ENCODE results near the gene SLC15A1. TPM values are rescaled to one million over a fixed set of nuclear protein-coding genes. Genes with fewer than 3 reads are reported as not detected.

SLC15A1 gene
- polyA plus RNA-seq, 1 donor from 2014 or later, result not detected

DNA sequence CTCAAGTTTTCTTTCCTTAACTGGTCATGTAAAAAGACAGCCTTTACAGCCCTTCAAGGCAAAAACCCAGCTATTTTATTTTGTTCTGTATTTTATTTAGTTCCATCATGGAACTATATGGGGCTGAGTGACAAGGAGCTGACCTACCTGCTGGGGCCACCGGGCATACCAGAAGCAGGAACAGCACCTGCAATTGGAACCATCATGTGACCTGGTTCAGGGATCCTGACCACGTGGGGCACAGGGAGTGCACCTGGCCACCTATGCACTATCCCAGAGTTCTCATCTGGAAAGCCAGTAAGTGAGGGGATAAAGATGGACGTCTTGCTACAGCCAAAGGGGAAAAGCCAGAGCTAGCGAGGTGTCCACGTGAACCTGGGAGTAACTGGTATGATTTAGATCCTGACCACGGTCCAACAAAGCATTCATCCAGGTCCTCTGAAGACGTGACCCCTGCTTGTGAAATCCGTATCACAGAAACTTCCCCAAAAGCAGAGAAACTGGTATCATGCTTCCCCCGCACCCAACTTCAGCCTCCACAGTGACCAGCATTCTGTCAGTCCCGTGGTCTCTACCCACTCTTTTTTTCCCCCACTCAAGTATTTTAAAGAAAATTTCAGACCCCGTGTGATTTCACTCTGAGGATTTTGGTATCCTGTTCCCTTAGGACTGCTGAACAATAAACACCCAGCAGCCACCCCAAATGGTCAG, 40.5 kb upstream of the SLC15A1 start:
- H3K27ac ChIP-seq (ENCODE audit: low read length), result no peak overlapping the region
- H3K4me2 ChIP-seq (ENCODE audit: low read length), result no peak overlapping the region
- no peaks in the 10 kb centered on the region for H3F3A ChIP-seq (ENCODE audit: insufficient read depth, low read length, poor library complexity, severe bottlenecking)
- no peaks in the 10 kb centered on the region for H3K9me2 ChIP-seq (ENCODE audit: insufficient read depth, low read length)
- no peaks in the 10 kb centered on the region for H3K9me3 ChIP-seq (ENCODE audit: low read length)
- no peaks in the 10 kb centered on the region for H3K27me3 ChIP-seq (ENCODE audit: insufficient read depth, low read depth, low read length)
- no peak overlapping the region for H3K4me3 ChIP-seq (ENCODE audit: low read length)
- TF ChIP-seq, protein P1, sequence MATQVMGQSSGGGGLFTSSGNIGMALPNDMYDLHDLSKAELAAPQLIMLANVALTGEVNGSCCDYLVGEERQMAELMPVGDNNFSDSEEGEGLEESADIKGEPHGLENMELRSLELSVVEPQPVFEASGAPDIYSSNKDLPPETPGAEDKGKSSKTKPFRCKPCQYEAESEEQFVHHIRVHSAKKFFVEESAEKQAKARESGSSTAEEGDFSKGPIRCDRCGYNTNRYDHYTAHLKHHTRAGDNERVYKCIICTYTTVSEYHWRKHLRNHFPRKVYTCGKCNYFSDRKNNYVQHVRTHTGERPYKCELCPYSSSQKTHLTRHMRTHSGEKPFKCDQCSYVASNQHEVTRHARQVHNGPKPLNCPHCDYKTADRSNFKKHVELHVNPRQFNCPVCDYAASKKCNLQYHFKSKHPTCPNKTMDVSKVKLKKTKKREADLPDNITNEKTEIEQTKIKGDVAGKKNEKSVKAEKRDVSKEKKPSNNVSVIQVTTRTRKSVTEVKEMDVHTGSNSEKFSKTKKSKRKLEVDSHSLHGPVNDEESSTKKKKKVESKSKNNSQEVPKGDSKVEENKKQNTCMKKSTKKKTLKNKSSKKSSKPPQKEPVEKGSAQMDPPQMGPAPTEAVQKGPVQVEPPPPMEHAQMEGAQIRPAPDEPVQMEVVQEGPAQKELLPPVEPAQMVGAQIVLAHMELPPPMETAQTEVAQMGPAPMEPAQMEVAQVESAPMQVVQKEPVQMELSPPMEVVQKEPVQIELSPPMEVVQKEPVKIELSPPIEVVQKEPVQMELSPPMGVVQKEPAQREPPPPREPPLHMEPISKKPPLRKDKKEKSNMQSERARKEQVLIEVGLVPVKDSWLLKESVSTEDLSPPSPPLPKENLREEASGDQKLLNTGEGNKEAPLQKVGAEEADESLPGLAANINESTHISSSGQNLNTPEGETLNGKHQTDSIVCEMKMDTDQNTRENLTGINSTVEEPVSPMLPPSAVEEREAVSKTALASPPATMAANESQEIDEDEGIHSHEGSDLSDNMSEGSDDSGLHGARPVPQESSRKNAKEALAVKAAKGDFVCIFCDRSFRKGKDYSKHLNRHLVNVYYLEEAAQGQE (IDR thresholded peaks at IDR 0.05; ENCODE audit: borderline replicate concordance), result no peak
- TF ChIP-seq TAF1 (IDR thresholded peaks at IDR 0.05; ENCODE audit: low read depth), result no peak
- TF ChIP-seq SMC3 (conservative IDR thresholded peaks at IDR 0.05; ENCODE audit: poor library complexity), result no peak
- no peak for TF ChIP-seq EZH2 (IDR thresholded peaks at IDR 0.05; ENCODE audit: borderline replicate concordance, insufficient read depth, low read length, poor library complexity, severe bottlenecking)
- TF ChIP-seq EP300 (conservative IDR thresholded peaks at IDR 0.05; ENCODE audit: poor library complexity, severe bottlenecking), result no peak
- TF ChIP-seq, protein P2, sequence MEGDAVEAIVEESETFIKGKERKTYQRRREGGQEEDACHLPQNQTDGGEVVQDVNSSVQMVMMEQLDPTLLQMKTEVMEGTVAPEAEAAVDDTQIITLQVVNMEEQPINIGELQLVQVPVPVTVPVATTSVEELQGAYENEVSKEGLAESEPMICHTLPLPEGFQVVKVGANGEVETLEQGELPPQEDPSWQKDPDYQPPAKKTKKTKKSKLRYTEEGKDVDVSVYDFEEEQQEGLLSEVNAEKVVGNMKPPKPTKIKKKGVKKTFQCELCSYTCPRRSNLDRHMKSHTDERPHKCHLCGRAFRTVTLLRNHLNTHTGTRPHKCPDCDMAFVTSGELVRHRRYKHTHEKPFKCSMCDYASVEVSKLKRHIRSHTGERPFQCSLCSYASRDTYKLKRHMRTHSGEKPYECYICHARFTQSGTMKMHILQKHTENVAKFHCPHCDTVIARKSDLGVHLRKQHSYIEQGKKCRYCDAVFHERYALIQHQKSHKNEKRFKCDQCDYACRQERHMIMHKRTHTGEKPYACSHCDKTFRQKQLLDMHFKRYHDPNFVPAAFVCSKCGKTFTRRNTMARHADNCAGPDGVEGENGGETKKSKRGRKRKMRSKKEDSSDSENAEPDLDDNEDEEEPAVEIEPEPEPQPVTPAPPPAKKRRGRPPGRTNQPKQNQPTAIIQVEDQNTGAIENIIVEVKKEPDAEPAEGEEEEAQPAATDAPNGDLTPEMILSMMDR (IDR thresholded peaks at IDR 0.05; ENCODE audit: poor library complexity, severe bottlenecking), result no peak
- TF ChIP-seq POLR2AphosphoS5 (IDR thresholded peaks at IDR 0.05), result no peak
- TF ChIP-seq MXI1 (conservative IDR thresholded peaks at IDR 0.05; ENCODE audit: poor library complexity, severe bottlenecking), result no peak
- no peak for TF ChIP-seq RAD21 (conservative IDR thresholded peaks at IDR 0.05)
- no peak overlapping the region for H2AFZ ChIP-seq (ENCODE audit: low read depth, low read length)
- H3K79me2 ChIP-seq (replicated peaks; ENCODE audit: insufficient read depth, low read length), result no peaks in the 10 kb centered on the region
- no peak overlapping the region for H3K9ac ChIP-seq (ENCODE audit: low read length)
- no peaks in the 10 kb centered on the region for H4K20me1 ChIP-seq (ENCODE audit: insufficient read depth)
- no peaks in the 10 kb centered on the region for H3K36me3 ChIP-seq (ENCODE audit: insufficient read depth, low read length)

DNA sequence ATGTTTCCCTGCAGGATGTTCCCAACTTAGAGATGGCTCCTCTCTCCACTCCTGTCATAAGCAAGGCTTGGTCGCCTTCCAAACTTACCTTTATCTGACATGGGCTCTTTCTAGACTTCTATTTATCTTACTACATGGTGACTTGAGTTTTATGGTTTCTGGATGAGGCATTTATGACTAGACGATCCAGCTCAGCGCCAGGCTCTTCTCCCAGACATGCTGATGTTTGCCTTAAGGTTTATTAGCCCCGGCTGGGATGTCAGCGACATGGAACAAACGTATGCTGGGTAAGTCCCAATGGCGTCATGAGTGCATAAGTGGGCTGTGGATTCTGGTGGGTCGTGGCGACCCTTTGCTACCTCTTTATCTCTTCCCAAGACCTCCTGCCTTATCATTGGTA, 39.8 kb upstream of the SLC15A1 start:
- Histone ChIP-seq H3K9ac (ENCODE audit: low read length) (no peak overlapping the region), H4K20me1 (ENCODE audit: insufficient read depth) (no peaks in the 10 kb centered on the region), H2AFZ (ENCODE audit: low read depth, low read length) (no peak overlapping the region), H3K9me3 (ENCODE audit: low read length) (no peaks in the 10 kb centered on the region), H3F3A (ENCODE audit: insufficient read depth, low read length, poor library complexity, severe bottlenecking) (no peaks in the 10 kb centered on the region), H3K27ac (ENCODE audit: low read length) (no peak overlapping the region), H3K27me3 (ENCODE audit: insufficient read depth, low read depth, low read length) (no peaks in the 10 kb centered on the region), H3K79me2 (replicated peaks; ENCODE audit: insufficient read depth, low read length) (no peaks in the 10 kb centered on the region), H3K36me3 (ENCODE audit: insufficient read depth, low read length) (no peaks in the 10 kb centered on the region), H3K4me3 (ENCODE audit: low read length) (no peak overlapping the region), H3K4me2 (ENCODE audit: low read length) (no peak overlapping the region), H3K9me2 (ENCODE audit: insufficient read depth, low read length) (no peaks in the 10 kb centered on the region)
- TF ChIP-seq RAD21 (conservative IDR thresholded peaks at IDR 0.05), result no peak
- TF ChIP-seq POLR2AphosphoS5 (IDR thresholded peaks at IDR 0.05), result no peak
- TF ChIP-seq, protein P1 (IDR thresholded peaks at IDR 0.05; ENCODE audit: borderline replicate concordance), result no peak
- no peak for TF ChIP-seq MXI1 (conservative IDR thresholded peaks at IDR 0.05; ENCODE audit: poor library complexity, severe bottlenecking)
- TF ChIP-seq EP300 (conservative IDR thresholded peaks at IDR 0.05; ENCODE audit: poor library complexity, severe bottlenecking), result no peak
- no peak for TF ChIP-seq TAF1 (IDR thresholded peaks at IDR 0.05; ENCODE audit: low read depth)
- no peak for TF ChIP-seq EZH2 (IDR thresholded peaks at IDR 0.05; ENCODE audit: borderline replicate concordance, insufficient read depth, low read length, poor library complexity, severe bottlenecking)
- TF ChIP-seq SMC3 (conservative IDR thresholded peaks at IDR 0.05; ENCODE audit: poor library complexity), result no peak
- TF ChIP-seq, protein P2 (IDR thresholded peaks at IDR 0.05; ENCODE audit: poor library complexity, severe bottlenecking), result no peak

Data from neural cell (in vitro differentiated cells).